Fibroblast of pulmonary artery (primary cell): ENCODE measurements around the gene MRO.
"Not testable (repeated sequence)": the region's sequence is repeated elsewhere in the genome, so short reads cannot be mapped to it uniquely, and the experiment has no call there.

Source experiments
- DNase-seq: peaks from one replicate; pipeline ENCODE4 v3.0.0-alpha.2; 2010; ENCODE audit warnings: low read depth
- H3K4me3 ChIP-seq: replicated peaks from 2 replicates; pipeline ENCODE4 v1.5.1; 2011; ENCODE audit warnings: low read depth, mild to moderate bottlenecking, control low read depth, low read length, moderate library complexity
- CTCF ChIP-seq: IDR thresholded peaks from 2 replicates; pipeline ENCODE4 v1.5.1; 2011; ENCODE audit warnings: mild to moderate bottlenecking, control low read depth, low read length, inconsistent platforms; ENCODE audit errors: missing control alignments

Gene MRO

GRCh38 chr18:50859793-50860555 is 40.2 kb upstream of the MRO start:
- DNase-seq, result no peak
- H3K4me3 ChIP-seq, result no peak overlapping the region
- TF ChIP-seq CTCF, result no peak

- peak; percentile 3 for TF ChIP-seq CTCF
- no peak overlapping the region for H3K4me3 ChIP-seq
- no peak for DNase-seq
Measured at GRCh38 chr18:50857694-50858093, 37.9 kb upstream of the MRO start.

DNA sequence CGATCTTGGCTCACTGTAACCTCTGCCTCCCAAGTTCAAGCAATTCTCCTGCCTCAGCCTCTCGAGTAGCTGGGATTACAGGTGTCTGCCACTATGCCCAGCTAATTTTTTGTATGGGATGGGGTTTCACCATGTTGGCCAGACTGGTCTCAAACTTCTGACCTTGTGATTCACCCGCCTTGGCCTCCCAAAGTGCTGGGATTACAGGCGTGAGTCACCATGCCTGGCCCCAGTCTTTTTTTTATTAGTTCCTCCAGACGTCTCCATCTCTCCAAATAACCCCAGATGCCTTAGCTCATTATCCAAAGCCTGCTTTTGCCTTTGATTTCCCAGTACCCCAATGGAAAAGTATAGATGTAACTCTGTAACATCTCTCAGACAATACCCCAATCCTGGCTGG is 37.4 kb upstream of the MRO start:
- DNase-seq, result not testable (repeated sequence)

DNA sequence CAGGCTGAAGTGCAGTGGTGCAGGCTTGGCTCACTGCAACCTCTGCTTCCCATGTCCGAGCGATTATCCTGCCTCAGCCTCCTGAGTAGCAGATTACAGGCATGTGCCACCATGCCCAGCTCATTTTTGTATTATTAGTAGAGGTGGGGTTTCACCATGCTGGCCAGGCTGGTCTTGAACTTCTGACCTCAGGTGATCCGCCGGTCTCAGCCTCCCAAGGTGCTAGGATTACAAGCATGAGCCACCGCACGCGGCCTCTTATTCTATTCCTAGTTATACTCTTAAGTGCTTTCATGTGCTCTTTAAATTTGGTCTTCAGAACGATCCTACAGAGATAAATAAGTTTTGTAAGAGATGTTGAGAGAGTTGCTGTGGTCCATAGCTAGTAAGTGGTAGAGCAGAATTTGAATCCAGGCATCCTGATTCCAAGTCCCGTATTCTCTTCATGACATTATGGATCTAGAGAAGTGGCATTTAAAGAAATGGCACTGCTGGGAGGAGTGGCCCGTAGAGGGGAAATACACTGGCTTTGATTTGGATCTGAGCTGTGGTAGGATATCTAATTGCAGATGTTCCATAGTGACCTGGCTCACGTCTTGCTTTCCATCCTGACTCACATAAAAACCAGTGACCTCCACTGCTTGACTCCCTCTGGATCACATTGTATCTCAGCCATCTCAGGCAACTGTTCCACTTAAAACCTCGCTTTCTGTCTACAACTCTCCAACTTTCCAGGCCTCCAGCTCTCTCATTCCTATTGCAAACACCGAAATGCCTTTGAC is 36.4 kb upstream of the MRO start:
- DNase-seq, result no peak

More for the DNA sequence above, 37.4 kb upstream of the MRO start:
- not testable (repeated sequence) for H3K4me3 ChIP-seq

GRCh38 chr18:50853863-50854271 is 34.1 kb upstream of the MRO start:
- DNase-seq, result peak; percentile 85
- H3K4me3 ChIP-seq, result no peak overlapping the region
- no peak for TF ChIP-seq CTCF

More for the DNA sequence above, 36.4 kb upstream of the MRO start:
- no peak overlapping the region for H3K4me3 ChIP-seq
- TF ChIP-seq CTCF, result no peak

DNA sequence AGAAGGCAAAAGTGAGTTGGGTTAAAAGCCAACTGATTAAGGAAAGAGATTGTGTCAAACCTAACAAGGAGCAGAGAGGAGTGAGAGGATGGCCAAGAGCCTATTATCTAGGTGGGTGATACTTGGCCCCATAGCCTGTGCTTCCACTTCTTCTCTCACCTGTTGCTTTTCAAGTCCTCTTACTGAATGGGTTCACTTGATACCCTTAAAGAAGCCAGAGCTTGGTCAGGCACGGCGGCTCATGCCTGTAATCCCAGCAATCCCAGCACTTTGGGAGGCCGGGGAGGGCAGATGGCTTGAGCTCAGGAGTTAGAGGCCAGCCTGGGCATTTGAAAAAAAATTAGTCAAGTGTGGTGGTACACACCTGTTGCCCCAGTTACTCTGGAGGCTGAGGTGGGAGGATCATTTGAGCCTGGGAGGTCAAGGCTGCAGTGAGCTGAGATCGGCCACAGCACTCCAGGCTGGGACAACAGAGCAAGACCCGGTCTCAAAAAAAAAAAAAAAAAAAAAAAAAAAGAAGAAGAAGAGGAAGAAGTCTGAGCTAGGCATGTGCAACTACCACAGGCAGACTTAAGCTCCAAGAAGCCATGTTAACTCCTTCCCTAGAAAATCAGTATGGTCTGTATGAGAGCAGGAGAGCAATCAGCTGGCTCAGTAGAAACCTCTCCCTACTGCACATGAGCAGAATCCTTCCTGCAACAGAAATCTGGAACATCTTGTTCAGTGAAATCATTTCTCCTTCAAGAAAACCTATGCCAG is 30.7 kb upstream of the MRO start:
- no peak for TF ChIP-seq CTCF

GRCh38 chr18:50849419-50849821 is 29.6 kb upstream of the MRO start:
- no peak overlapping the region for H3K4me3 ChIP-seq
- peak; percentile 57 for DNase-seq
- TF ChIP-seq CTCF, result no peak

More for the DNA sequence above, 30.7 kb upstream of the MRO start:
- DNase-seq, result no peak
- no peak overlapping the region for H3K4me3 ChIP-seq
